ENCODE measurements around the gene CX3CR1. TPM values are rescaled to one million over a fixed set of nuclear protein-coding genes. Genes with fewer than 3 reads are reported as not detected.
"Not testable (repeated sequence)": the region's sequence is repeated elsewhere in the genome, so short reads cannot be mapped to it uniquely, and the experiment has no call there.

CX3CR1 gene
- total RNA-seq, 1 experiment from 2014 or later = not detected

DNA sequence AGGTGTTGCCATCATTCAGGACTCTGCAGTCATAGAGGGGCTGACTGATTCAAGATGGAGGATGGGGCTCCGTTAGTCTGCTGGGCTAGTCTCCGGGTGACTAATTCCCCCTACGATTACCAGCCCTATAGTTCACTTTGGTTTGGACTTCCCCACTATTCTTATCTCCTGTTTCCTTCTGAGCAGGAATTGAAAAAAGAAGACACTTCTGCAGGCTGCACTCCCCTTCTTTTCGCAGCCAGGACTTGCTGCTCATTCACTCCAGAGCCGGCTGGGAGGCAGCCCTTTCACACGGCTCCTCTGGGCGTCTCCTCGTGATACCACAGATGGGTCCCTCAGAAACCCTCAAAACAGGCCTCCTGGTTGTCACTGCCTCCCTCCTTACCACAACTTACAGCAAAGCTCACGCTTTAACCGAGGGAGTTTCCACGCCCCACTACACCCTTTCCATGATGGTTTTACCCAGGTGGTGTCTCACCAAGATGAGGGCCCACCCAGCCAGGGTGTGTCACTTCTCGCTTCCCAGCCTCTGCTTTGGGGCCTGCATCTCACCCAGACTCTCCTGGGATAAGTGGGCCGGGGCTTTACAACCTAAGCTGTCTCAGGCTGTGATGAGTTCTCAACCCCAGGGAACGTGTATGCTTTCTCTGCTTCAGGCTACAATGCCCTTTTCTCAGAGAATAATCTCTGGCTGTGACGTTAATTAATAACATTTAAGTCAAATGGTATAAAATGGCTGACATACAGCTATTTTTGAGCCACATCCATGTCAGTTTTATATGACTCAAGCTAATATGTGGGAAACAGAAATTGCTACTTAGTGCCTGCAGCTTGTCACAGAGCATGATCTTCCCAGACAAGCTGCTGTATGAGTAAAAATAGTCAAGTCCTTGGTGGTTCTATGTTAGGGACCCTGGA lies 11.9 kb downstream of the CX3CR1 start:
- DNase-seq (ENCODE audit: low read depth) = no peak

DNA sequence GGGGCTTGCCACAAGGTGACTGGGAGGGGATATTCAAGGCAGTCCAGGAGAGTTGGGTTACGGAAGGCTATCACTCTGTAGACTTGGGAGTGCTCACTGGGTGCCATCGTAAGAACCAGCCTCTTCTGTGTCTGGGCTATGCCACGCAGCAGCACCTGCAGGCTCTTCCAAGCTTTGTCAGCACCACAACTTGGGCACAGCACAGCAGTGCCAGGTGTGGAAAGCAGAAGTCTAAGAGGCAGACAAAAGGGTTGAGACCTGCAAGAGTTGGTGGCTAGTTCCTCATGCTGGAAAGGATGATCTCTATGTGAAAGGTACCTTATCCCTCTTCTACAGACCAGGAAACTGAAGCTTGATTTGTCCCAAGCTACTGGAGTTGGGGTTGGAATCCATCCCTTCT lies 15.8 kb downstream of the CX3CR1 start:
- DNase-seq (ENCODE audit: low read depth) = no peak

DNA sequence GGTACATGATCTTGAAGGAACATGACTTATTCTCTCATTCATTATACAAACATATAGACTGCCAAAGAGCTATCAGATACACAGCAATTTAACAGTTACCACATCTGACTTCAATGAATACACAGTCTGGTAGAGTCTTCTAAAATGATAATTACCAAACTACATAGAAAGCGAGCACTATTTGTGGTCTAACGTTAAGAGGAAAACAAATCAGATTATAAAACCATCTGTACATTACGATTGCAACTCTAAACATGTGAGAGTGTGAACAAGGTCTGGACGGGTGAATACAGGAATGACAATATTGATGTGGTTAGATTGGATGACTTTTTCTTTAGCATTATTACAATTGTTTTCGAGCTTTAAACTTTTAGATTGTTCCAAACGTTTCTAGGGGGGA lies 16.3 kb downstream of the CX3CR1 start:
- DNase-seq (ENCODE audit: low read depth) = no peak

- no peak for DNase-seq (ENCODE audit: low read depth)
Measured at GRCh38 chr3:39262846-39263245, 17.0 kb downstream of the CX3CR1 start.

- no peak for DNase-seq (ENCODE audit: low read depth)
Measured at GRCh38 chr3:39261726-39262125, 18.1 kb downstream of the CX3CR1 start.

GRCh38 chr3:39260957-39261356 lies 18.9 kb downstream of the CX3CR1 start:
- peak; percentile 81 for DNase-seq (ENCODE audit: low read depth)

- no peak for DNase-seq (ENCODE audit: low read depth)
Measured at GRCh38 chr3:39260318-39260717, 19.5 kb downstream of the CX3CR1 start.

DNA sequence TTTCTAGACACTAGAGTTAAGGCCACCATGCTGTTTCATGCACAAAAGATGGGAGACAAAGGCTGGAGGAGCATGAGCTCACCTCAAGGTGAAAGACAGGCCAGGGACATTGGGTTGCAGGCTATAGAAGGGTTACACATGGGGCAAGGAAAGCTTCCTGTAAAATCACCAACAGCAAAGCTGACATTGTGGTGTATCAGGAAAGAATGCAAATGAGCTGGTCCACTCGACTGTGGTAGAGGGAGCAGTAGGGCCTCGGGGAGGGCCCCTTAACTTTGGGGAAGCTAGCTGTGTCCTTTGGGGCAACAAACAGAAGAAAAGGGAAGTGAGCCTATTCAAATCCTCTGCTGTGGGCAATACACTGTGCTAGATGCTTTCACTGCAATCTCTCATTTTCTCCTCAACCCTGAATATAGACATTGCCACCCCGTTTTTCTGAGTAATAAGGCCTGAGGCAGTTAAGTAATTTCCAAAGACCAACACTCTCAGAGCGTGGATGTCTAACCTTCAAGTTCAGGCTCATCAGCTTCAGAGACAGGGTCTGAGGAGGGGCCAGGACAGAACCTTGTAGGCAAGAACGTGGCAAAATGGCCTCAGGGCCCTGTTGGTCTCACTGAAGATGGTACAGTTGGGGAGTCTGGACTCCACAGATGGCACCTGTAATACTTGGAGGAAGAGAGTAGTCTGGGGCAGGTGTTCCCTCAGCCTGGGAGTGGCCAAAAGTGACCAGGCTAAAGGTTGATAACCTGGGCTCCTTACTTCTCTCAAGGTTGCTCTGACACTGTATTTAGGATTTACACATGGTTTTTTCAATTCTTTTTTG lies 24.1 kb downstream of the CX3CR1 start:
- DNase-seq (ENCODE audit: low read depth) = no peak

DNA sequence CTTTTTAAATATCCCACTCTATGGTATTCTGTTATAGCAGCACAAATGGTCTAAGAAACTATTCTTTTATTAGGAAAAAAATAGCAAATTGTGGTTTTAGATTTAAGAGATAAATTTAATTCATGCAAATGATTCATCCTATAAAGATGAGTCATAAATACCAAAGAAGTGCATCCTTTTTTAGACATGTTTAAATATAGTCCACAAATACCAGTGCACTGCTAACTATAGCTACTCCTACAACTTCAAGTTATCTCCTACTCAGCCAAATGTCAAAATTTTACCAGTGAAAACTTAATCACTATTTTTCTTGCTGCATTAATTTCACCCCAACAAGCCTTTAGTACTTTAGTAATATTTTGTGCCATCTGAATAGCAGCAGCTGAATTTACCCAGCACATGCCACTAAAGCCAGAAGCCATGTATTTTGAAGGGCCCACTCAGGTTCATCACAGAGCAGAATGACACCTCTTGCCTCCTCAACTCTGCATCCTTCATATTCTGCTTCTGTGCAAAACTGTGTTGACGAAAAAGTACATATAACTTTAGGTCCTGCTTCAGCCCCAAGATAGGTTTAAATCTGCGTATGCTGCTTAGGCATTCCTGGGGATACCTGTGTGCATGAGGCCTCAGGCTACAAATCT lies 24.9 kb downstream of the CX3CR1 start:
- no peak for DNase-seq (ENCODE audit: low read depth)

- no peak for DNase-seq (ENCODE audit: low read depth)
Measured at GRCh38 chr3:39251576-39251975, 28.3 kb downstream of the CX3CR1 start.

- DNase-seq (ENCODE audit: low read depth) = no peak
Measured at GRCh38 chr3:39250116-39250747, 29.6 kb downstream of the CX3CR1 start.

DNA sequence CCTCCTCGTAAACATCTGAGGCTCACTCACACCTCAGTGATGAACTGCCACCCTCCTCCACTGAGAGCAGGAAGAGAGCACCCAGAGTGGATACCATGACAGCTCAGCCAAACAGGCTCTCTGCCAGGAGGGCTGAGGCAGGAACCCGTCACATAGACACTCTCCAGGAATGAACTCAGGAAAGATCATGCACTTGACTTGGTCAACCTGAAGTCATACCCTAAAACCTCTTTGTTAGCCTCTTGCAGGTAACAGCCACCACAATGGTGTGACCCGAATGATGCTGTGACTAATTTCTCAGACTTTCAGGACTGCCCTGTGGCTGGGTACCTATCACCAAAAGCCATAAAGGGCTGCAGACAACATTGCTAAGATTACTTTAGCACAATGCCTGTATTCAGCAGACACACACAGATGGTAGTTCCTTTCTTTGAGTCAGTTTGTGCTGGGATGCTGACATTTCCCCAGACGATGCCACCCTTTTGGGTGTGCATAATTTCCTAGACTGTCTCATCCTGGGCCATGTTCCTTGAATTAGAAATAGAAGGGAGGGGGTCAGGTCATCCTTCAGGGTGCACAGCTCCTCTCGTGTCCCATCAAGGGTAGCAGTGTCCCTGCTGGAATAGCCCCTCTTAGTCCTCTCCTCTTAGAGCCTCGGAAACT lies 30.3 kb downstream of the CX3CR1 start:
- DNase-seq (ENCODE audit: low read depth) = no peak

- no peak for DNase-seq (ENCODE audit: low read depth)
Measured at GRCh38 chr3:39241561-39241960, 38.3 kb downstream of the CX3CR1 start.

DNA sequence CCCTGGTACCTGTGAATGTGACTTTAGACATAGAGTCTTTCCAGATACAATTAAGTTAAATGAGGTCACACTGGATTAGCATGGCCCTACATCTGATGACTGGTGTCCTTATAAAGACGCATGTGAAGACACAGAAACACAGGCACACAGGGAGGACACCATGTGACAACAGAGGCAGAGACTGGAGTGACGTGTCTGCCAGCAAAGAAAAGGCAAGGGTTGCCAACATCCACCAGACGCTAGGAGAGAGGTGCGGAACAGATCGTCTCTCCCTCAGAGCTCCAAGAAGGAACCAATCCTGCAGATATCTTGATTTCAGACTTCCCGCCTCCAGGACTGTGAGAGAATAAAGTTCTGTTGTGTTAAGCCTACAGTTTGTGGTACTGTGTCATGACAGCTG lies 42.8 kb downstream of the CX3CR1 start:
- DNase-seq (ENCODE audit: low read depth) = no peak

DNA sequence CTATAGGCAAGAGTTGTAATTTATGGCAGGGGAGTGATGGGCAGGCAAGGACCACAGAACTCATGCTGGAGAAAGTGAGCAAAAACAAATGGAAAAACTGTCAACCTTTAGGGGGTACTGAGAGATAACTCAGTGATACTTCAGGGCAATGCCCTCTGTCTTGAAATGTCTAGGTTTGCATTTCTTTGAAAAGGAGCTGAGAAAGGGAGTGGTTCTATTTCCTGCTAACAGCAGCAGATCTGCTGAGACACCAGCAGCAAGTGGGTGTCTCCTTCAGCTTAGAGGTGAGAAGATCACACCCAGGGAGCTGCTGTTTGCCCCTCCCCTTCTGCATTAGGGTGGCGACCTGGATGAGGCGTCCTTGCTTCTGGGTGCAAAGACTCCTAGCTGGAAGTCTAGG lies 45.2 kb downstream of the CX3CR1 start:
- no peak for DNase-seq (ENCODE audit: low read depth)

DNA sequence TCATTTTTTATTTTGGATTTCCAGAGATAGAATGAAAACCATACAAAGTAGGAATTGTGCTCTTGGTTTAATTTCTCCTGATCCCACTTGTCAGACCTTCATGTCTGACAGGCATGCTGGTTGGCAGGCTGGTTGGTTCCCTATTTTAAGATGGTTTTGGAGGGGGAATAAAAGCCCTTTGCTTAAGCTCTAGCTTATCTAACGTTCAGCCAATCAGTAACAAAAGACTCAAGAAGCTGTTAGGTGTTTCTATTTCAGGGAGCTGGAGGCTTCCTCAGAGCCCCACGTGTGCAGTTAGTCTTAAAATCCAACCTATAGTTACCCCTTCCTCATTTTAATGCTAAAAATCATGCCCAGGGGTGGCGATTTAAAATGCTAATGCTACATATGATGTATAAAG lies 47.0 kb downstream of the CX3CR1 start:
- DNase-seq (ENCODE audit: low read depth) = no peak

DNA sequence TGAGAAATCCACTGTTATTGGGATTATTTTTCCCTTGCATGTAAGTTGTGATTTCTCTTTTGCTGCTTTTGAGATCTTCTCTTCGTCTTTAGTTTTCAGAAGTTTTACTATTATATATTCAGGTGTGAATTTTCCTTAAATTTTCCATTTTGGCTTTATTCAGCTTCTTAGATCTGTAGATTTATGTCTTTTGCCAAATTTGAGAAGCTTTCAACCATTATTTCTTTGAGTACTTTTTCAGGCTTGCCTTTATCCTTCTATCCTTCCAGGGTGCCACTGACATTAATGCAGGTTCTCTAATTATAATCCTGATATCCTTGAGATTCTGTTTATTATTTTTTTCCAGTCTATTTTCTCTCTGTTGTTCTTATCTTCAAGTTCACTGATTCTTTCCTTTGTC lies 49.4 kb downstream of the CX3CR1 start:
- no peak for DNase-seq (ENCODE audit: low read depth)

DNA sequence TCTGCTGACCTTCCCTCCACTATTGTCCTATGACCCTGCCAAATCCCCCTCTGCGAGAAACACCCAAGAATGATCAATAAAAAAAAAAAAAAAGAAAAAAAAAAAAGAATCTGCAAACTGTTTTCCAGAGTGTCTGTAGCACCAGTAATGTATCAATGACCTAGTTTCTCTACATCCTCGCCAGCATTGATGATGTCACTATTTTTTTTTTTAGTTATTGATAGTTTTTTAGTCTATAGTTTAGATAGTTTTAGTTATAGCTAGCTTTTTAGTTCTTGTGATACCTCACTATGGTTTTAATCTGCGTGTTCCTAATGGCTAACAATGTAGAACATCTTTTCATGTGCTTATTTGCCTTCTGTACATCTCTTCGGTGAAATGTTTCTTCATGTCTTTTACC lies 51.3 kb downstream of the CX3CR1 start:
- no peak for DNase-seq (ENCODE audit: low read depth)

GRCh38 chr3:39227596-39227995 lies 52.2 kb downstream of the CX3CR1 start:
- DNase-seq (ENCODE audit: low read depth) = not testable (repeated sequence)

DNA sequence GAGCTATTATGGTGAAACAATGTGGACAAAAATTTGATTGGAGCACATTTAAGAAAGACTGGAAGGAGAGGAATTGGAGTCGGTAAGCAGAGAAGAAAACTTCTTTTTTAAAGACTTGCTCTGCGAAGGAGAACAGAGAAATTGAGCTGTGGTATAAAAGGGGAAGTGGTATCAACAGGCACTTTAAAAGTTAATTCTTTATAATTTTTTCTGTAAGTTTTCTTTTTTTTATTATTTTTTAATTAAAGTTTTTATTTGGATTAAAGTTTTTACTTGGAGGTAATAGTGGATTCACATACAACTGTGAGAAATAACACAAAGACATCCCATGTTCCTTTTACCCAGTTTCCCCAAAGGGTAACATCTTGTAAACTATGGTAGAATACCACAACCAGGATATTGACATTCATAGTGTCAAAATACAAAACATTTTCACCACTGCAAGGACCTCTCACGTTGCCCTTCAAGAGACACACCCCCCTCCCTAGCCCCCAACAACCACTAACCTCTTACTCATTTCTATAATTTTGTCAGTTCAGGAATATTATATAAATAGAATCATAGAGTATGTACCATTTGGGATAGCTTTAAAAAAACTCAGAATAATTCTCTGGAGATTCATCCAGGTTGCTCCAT lies 53.6 kb downstream of the CX3CR1 start:
- no peak for DNase-seq (ENCODE audit: low read depth)

- no peak for DNase-seq (ENCODE audit: low read depth)
Measured at GRCh38 chr3:39224288-39224687, 55.5 kb downstream of the CX3CR1 start.
